Hematopoietic multipotent progenitor cell treated with erythropoietin and hydrocortisone succinate and interleukin-3 and kit ligand, for 4 days (in vitro differentiated cells): ENCODE data around the gene ERC2.
"Not testable (repeated sequence)": the region's sequence is repeated elsewhere in the genome, so short reads cannot be mapped to it uniquely, and the experiment has no call there.

Experiments used
- DNase-seq: peaks from one replicate; pipeline ENCODE4 v3.0.0-alpha.2; 2015

ERC2 gene

DNA sequence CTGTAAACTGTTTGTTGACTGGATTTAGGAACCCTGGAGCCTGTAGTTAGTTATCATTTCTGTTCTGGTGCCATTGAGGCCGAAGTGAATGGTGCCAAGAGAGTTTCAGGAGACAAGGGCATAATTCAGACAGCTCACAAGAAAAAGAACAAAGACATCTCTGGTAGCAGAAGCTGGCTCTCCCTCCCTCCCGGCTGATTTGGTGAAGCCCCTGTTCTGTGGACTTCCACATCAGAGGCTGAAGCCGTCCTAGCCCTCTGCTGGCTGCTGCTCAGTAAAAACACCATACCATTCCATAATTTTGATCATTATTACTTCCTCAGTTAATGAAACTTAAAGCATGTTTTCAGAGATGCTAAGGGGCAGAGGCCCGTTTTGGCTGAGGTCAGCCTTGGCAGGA is 599.9 kb downstream of the ERC2 start:
- DNase-seq, result no peak

DNA sequence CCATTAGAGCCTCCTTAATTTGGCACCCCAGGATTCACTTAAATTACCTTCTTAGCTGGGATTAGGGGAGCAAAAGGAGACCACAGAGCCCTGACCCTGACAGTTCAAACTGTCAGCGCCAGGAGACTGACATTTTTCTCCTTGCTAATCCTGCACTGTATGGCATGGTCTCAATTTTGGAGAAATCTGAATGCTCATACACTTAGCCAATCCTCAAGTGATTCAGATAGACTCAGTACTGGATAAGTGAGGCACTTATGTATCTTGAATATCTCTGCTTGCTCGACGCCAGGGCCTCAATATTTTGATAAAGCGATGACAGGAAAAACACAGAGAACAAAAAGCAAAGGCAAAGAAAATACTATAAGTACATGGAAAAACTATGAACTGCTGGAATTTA is 605.2 kb downstream of the ERC2 start:
- no peak for DNase-seq

DNA sequence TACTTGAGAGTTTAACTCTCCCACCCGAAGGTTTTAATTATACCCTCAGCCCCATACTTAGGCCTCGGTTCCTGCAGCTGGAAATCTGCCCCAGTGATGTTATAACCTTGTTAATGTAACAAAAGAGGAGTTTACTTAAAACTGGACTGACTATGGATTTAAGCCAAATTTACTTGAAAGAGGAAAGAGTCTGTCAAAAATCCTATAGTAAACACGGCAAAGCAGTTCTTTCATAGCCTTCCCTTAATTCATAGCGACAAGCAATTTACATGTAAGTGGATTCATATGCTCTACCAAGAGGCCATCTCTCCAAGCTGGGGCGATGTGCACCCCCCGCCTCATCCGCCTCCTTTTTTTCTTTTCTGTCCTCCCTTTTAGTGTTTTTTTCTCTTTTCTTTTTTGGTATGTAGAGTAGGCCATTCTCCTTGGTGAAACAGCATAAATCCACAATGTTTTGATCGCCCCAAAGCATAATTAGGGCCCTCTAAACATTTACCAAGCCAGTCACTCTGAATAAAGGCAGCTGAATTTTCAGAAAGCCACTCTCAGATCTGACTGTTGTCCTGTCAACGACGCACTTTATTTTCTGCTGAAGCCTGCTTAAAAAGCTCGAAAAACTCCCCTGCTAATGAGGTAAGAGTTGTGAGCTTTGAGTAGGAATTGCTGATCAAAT is 608.1 kb downstream of the ERC2 start:
- DNase-seq, result no peak

DNA sequence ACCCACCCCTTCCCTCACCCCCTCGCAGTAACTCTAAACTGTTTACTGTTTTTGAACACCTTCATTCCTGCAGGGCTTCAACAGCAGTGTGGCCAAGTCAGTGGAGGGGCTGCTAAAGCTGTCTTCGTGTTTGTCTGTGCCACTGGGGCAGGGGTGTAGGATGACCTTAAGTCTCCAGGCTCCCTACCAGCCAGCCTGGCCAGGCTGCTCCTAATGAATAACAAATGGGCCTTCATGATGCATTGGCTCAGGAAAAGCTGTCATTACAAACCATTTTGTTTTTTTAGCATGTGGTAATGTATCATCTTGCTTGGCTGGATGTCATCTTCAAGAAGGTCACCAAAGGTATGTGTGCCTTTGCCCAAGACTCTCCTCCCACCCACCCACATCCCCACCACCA is 609.0 kb downstream of the ERC2 start:
- no peak for DNase-seq

DNA sequence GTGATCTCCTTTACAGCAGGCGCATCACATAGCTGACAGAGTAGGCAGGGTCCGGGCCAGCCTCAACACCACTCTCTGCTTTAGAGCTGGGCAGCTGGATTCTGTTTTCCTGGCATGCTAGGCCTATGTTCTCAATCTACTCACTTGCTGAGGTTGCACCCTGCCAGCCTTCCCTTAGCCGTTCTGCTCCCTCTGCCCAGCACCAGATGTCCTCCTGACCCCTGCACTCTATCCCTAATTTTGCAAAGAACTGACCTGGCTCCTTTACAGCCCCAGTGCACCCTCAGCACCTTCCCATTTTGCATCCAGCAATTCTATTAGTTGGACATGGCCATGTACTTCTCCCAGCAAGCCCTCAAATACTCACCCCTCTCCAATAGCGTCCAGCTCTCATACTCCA is 609.5 kb downstream of the ERC2 start:
- no peak for DNase-seq

DNA sequence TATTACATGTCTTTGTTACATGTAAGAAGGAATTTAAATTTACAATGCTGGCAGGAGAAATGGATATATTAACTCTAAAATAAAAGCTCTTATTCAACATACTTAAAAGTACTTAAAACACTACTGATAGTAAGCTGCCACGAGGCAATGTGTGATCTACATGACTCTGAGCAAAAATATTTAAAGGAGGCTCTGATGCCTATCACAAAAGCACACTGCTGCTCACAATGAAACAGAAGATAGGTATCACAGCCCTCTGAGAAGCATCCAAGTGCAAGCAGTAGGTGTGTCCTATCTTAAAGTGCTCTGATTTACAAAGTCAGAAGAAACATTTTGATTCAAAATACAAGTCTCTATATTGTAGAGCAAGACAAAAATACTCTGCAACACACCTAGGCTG is 610.0 kb downstream of the ERC2 start:
- no peak for DNase-seq

DNA sequence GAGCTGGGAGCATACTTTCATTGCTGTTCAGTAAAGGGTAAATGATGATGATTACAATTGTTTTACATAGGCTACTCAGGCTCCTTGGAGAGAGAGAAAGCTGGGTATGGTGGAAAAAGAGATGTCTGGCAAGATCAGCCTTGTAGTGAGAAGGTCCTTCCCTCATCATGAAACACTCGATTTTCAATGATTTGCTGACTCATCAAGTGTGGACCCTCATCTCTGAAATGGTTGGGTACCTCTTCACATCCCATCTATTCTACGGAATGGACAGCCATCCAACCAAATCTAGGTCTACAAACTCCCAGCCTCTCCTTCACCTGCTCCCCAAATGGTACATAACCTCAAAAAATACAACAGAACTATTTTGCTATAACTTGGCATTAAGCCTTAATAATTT is 610.6 kb downstream of the ERC2 start:
- no peak for DNase-seq

DNA sequence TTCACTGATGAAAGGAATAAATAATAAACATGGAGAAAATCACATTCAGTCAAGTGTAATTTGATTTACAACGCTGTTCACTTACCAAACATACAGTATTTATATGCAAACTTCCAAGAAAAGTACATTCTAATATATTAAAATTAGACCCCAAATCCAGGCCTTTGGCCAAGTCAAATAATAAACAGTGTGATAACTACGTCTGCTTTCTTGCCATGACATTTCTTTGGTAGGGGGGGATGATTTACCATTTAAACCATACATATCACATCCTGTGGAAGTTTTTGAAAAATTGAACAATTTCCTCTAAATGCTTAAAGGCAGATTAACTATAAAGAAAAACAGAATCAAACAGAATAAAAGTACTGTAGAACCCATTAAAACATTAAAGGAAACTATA is 613.0 kb downstream of the ERC2 start:
- no peak for DNase-seq

DNA sequence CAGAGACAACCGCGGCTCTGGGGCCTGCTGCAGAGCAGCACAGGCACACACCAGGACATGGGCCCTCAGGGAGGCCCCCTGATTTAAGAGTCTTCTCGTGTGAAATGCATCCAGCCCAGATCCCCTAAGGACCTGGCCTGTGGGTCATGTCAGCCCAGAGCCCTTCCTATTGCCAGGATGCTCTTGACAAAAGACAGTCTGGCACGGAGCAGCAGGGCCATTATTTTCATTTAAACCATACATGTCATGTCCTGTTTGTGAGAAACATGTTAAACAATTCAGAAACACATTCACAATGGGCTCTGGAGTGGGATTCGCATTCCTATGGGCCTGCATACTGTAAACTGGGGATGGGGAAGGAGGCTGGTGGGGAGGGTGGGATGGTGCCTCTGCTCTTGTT is 613.8 kb downstream of the ERC2 start:
- no peak for DNase-seq

DNA sequence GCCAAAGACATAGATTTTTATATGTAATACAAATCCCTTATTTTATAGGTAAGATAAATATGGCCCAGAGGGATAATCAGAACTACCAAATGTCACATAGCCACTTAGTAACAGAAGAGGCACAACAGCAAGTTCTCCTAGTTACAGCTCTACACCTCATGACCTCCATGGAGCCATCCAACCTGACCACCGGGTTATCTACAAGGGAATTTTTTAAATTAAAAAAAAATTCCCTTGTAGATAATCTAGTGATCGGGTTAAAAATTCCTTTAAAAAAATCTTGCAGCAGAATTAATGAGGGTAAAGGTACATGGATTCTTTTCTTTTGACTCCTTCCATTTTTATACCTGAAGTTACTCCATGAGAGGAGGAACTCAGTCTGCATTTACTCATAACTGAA is 615.9 kb downstream of the ERC2 start:
- no peak for DNase-seq

DNA sequence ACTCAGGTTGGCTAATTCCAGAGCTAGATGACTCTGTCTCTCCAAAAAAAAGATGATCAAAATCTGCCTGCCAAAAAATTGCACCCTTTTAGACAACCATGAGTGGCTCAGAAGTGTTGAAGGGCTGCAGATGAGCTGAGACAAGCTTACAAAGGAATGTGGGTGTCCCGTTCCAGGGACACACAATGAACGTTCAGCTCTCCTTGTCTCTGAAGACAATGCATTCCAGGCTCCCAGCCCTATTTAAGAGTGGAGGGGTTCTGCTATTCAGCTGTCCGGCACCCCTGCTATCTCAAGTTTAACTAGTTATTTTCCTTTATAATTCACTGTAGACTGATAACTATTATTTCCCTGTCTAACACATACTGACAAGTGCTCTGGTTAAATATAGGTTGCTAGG is 626.1 kb downstream of the ERC2 start:
- DNase-seq, result no peak

DNA sequence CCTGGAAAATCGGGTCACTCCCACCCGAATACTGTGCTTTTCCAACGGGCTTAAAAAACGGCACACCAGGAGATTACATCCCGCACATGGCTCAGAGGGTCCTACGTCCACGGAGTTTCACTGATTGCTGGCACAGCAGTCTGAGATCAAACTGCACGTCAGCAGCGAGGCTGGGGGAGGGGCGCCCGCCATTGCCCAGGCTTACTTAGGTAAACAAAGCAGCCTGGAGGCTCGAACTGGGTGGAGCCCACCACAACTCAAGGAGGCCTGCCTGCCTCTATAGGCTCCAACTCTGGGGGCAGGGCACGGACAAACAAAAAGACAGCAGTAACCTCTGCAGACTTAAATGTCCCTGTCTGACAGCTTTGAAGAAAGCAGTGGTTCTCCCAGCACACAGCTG is 636.4 kb downstream of the ERC2 start:
- DNase-seq, result not testable (repeated sequence)

DNA sequence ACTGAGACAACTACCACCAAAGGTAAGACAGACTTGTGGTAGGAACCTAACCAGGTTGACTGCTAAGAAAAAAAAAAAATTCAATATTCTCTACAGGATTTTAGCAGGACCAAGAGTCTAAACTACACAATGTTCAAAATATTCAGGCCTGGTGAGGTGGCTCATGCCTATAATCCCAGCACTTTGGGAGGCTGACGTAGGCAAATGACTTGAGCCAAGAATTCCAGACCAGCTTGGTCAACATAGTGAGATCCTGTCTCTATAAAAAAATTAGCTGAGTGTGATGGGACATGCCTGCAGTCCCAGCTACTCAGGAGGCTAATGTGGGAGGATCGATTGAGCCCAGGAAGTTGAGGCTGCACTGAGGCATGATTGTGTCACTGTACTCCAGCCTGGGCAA is 639.6 kb downstream of the ERC2 start:
- no peak for DNase-seq

DNA sequence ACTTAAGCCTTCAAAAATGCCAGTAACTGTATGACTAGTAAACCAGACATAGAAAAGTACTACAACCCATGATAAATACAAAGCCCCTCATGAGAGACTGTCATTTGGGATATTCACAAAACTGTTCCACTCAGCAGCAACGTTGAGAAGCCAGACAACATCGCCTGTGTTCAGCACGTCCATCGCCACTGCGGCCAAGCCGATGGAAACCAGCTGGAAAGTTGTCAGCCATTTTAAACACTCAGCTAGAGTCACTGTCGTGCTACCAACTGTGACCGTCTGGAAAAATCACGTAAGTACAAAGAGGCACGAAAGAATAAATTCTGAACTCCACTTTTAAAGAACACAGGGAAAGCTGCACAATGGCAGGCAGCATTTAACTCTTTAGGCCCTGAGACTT is 640.5 kb downstream of the ERC2 start:
- DNase-seq, result no peak

DNA sequence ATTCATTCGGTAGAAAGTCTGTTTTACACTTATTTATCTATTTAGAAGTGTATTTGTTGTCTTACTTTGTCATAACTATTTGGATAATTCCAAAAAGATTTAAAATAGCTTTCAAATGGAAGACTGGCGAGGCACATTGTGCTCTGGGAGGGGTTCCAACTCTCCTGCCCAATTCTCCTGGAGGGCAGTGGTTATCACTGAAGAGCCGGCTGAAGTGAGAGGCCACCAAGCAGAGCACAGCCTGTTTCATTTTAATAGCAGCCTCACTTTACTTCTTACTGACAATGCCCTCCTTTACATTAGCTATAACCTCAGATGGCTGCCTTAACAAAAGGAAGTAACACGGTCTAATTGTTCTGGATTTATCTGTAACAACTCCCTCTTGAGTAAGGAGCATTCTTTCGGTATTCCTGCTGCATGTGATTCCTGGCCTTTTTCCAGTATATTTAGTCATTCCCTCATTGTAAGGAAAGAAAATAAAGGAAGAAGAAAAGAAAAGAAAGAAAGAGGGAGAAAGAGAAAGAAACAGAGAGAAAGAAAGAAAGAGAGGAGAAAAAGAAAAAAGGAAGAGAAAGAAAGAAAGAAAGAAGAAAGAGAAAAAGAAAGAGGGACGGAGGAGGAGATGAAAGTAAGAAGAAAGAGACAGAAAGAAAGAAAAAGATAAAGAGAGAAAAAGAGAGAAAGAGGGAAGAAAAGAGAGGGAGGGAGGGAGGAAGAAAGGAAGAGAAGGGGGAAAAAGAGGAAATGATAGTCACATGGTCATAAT is 641.4 kb downstream of the ERC2 start:
- DNase-seq, result no peak

DNA sequence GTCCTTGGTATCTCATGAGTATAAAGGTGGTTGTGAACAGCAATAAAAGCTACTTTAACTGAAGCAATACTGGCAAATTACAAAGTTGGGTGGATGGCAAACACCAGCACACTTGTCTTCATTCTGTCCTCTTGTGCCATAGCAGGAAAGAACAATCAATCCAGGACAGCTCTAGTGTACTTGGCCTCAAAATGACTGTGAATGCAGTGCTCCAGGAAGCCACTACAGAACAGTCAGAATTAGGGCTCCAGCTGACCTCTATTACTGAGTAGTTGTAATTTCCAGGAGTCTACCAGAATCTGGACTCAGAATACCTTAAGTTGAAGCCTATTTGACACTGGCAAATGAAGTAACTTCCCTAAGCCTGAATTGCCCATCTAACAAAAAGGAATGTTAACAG is 642.2 kb downstream of the ERC2 start:
- DNase-seq, result no peak

DNA sequence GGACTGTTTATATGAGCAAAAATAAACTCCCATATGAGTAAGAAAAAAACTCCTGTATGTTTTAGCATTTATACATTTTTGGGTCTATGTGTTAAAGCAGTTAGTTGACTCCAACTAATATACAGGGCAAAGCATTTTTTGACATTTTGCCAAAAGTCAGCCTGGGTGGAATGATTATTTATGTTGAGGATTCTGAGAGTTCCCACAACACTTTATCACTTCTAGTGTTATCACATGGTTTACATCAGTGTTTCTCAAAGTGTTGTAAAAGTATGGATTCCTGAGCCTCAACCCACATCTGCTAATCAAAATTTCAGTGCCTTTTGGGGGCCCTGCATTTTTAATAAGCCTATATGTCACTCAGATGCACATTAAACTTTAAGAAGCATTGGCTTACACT is 643.9 kb downstream of the ERC2 start:
- no peak for DNase-seq

DNA sequence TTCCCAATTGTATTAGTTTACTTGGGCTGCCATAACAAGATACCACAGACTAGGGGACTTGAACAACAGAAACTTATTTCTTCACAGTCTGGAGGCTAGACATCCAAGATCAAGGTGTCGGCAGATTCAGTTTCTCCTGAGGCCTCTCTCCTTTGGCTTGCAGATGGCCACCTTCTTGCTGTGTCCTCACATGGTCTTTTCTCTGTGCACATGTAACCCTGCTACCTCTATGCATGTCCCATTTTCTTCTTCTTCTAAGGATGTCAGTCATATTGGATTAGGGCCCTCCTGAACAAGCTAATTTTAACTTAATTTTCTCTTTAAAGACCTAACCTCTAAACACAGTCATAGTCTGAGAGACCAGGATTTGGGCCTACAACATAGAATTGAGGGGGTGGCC is 644.4 kb downstream of the ERC2 start:
- no peak for DNase-seq

DNA sequence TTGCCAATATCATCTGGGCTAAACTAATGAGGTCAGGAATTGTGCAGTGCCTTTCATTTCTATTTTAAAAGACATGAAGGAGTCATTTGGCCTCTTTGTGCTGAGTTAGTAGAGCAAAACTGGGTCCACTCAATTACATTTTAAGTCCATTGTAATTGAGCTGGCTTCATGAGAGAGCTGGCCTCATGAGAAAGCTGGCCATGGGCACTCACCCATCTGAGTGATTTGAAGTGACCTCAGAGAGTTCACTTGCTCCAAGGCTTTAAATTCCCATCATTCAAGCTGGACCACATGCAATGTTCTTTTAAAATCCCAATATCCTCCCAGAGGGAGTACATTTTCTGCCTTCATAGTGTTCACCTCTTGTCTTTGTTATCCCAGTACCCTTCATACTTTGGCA is 645.3 kb downstream of the ERC2 start:
- no peak for DNase-seq

DNA sequence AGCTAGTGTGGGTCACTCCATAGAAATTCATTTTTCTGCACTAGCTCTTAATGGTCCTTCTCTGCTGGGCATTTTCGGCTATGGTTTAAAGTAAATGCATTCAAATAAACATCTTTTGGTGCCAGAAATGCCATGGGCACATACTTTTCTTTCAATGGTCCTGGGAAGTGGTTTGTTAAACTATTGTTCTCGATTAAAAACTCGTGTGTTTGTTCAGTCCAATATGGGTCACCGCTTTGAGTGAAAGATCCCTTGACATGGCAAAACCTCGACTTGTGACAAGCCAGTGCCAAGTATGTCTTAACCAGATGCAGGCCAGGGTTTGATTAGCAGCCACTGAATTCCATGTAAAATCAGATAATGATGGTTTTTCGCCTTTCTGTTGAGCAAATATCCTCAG is 649.3 kb downstream of the ERC2 start:
- DNase-seq, result no peak

DNA sequence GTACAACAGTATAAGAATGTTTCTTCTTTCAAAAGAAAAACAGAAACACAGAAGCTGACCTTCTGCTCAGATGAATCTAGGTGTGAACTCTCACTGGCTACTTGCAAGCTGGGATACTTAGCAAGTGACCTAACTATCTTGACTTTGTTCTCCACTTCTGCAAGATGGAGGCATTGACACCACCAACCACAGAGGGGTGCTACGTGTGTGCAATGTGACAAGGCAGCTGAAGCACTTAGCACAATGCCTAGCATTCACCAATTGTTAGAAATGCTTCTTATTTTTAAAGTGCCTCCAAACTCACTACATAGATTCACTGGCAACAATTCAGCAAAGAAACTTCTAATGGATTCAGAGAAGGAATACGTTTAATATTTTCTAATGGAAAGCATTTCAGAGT is 649.8 kb downstream of the ERC2 start:
- no peak for DNase-seq

DNA sequence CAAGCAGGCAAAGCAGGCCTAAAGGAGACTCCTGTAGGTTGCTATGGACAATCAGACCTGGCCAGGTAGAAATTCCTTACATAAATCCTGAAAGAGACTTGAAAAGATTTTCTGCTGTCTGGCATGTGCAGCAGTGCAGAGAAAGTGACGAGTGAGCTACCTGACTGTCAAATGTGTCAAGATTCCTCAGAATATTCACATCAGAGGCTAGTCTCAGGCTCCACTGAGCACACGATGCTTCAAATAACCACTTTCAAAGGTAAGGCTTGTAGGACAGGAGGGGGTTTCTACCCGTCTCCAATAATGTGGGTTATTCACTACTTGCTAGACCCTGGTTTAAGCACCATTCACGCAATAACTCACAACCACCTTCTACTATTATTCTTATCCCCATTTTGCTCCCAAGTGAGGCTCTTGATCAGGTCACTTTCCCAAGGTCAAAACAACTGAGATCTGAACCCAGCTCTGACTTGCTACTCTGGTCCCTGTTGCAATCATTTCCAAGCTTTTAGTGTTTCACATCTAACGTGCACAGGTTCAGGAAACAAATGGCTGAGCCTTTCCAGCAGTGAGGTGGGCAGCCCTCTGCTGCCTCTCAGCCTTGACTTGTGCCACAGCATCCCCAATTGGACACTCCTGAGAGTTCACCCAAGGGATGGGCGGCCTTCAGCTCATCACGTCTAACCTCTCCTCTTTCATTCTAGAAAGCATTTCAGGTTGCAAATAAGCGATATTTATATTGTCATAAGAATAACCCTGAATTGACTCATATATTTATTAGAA is 651.3 kb downstream of the ERC2 start:
- DNase-seq, result no peak

DNA sequence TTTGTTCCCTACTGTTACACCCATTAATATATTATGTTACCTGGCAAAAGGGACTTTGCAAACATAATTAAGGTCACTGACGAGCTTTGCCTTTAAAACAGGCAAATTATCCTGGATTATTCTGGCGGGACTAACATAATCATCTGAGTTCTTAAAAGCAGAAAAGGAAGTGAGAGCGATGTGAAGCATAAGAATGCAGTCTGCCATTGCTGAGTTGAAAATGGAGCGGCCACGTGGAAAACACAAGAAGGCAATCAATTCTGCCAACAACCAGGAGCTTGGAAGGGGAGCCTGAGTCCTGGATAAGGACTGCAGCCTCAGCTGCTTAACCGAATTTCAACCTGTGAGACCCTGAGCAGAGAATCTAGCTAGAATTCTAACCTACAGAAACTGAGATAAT is 653.0 kb downstream of the ERC2 start:
- no peak for DNase-seq
